ENCODE data around the gene TMEM170B.
"Not testable (repeated sequence)": the region's sequence is repeated elsewhere in the genome, so short reads cannot be mapped to it uniquely, and the experiment has no call there.

TMEM170B gene

DNA sequence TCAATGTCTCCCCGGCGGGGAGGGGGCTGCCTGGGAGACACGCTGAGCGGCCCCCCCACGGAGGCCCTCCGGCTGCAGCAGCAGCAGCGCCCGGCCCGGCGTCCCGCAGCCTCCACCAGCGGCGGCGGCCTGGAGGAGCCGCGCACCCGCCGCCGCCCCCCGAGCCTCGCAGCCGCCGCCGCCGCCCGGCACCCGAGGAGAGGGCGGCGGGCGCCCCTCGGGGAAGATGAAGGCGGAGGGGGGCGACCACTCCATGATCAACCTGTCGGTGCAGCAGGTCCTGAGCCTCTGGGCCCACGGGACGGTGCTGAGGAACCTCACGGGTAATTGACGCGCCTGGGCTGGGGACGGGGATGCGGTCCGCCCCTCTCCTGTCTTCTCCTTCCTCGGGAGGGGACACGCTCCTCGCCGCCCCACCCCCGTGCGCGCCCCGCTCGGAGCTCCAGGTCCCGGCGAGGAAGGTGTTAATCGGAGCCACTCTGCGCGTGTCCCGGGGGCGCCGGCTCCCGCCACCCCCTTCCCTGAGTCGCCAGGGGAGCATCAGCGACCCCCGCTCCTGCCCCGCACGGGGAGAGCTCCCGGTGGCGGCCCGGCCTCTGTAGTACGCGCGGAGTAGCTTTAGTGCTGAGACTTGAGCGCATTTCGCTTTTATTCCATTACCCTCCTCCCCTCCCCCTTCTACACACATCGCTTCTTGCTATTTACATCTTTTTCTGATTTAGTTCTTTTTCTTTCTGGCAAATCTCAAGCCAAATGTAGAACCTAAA, 686 bp downstream of the TMEM170B start:
- no peak for DNase-seq (ENCODE audit: low spot score in 2 of 2)
- peak; percentile 30 for ATAC-seq (replicated peaks; ENCODE audit: extremely low read depth, poor library complexity, severe bottlenecking)
- peak overlapping the region; percentile 82 for H3K4me3 Mint-ChIP-seq
- H3K27me3 Mint-ChIP-seq, result peaks cover 18% of the 10 kb centered on the region
- peaks cover 5% of the 10 kb centered on the region for H3K36me3 Mint-ChIP-seq (ENCODE audit: insufficient read depth)
- H3K9me3 Mint-ChIP-seq, result no peaks in the 10 kb centered on the region
- H3K27ac Mint-ChIP-seq (ENCODE audit: low read depth), result no peak overlapping the region
- peaks cover 6% of the 10 kb centered on the region for H3K4me1 Mint-ChIP-seq

DNA sequence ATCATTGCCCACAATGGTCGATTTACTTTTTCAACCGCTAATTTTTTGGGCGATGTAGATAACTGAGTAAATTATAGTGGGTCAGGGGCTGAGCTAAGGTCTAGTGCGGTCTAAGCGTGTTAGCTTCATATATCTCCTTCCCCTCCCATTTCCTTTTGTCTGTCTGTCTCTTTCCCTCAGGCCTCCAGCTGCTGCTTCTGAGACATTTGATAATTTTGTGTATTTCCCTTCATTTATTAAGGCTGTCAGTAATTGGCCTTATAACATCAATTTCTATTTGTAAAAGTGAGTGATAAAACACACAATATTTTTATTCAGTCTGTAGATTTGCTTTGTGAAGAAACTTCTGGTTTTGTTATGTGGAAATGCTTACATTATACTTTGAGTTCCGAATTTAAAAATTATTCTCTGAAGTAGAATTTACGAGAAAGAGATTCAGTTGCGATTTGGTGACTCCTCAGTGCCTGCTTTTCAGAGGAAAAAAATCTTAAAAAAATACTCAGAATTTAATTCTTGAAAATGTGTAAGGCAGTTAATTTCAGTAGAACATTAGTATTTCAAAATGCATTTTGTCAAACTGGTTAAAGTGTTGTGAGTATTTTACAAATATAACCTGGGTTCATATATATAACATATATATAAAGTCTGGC, 1.4 kb downstream of the TMEM170B start:
- H3K27ac Mint-ChIP-seq (ENCODE audit: low read depth), result no peak overlapping the region

DNA sequence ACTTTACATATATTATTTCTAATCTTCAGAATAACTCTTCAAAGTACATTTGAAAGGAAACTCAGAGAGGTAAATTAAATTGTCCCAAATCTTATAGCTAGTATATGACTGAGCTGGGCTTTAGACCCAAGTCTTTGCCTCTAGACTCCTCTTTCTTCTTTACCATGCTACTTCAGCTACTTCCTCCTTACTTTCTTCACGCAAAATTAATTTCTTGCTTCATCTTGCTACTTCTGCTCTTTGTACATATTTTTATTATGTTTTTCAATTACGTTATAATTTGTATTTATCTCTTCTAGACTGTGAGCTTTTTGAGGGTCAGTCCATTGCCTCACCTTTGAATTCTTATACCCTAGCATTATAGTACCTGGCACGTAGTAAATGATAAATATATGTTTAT, 5.3 kb downstream of the TMEM170B start:
- no peaks in the 10 kb centered on the region for H3K36me3 Mint-ChIP-seq (ENCODE audit: insufficient read depth)
- no peak for ATAC-seq (replicated peaks; ENCODE audit: extremely low read depth, poor library complexity, severe bottlenecking)
- no peak for DNase-seq (ENCODE audit: low spot score in 2 of 2)
- no peaks in the 10 kb centered on the region for H3K9me3 Mint-ChIP-seq
- no peak overlapping the region for H3K4me3 Mint-ChIP-seq
- no peaks in the 10 kb centered on the region for H3K27me3 Mint-ChIP-seq
- H3K27ac Mint-ChIP-seq (ENCODE audit: low read depth), result no peak overlapping the region
- H3K4me1 Mint-ChIP-seq, result no peaks in the 10 kb centered on the region

More for the DNA sequence above, 1.4 kb downstream of the TMEM170B start:
- DNase-seq (ENCODE audit: low spot score in 2 of 2) (no peak), ATAC-seq (replicated peaks; ENCODE audit: extremely low read depth, poor library complexity, severe bottlenecking) (no peak)
- no peaks in the 10 kb centered on the region for H3K9me3 Mint-ChIP-seq
- peak overlapping the region; percentile 82 for H3K4me3 Mint-ChIP-seq
- peaks cover 5% of the 10 kb centered on the region for H3K36me3 Mint-ChIP-seq (ENCODE audit: insufficient read depth)
- H3K27me3 Mint-ChIP-seq, result peaks cover 13% of the 10 kb centered on the region
- H3K4me1 Mint-ChIP-seq, result peaks cover 6% of the 10 kb centered on the region

DNA sequence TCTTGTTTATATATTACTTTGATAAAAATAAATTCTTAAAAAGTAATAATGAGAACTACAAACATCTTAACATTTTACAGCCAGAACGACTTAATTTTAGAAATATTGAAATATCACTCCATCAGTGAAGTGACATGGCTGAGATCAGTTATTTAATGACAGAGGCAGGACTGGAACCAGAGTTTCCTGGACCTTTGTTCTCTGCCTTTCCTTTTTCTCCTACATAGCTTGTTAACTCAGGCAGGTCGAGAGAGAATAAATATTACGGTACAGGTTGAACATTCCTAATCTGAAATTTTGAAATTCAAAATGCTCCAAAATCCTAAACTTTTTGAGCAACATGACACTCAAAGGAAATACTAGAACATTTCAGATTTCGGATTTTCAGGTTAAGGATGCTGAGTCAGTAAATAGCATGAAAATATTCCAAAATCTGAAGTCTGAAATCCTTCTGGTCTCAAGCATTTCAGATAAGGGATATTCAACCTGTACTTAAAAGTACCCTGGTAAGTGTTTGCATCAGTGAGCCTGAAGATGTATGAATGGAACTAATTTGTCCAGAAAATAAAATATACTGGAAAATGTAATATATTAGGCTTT, 6.5 kb downstream of the TMEM170B start:
- Mint-ChIP-seq H3K27ac (ENCODE audit: low read depth) (no peak overlapping the region), H3K36me3 (ENCODE audit: insufficient read depth) (no peaks in the 10 kb centered on the region), H3K9me3 (no peaks in the 10 kb centered on the region), H3K4me1 (no peaks in the 10 kb centered on the region), H3K27me3 (no peaks in the 10 kb centered on the region), H3K4me3 (no peak overlapping the region)
- no peak for ATAC-seq (replicated peaks; ENCODE audit: extremely low read depth, poor library complexity, severe bottlenecking)
- no peak for DNase-seq (ENCODE audit: low spot score in 2 of 2)

DNA sequence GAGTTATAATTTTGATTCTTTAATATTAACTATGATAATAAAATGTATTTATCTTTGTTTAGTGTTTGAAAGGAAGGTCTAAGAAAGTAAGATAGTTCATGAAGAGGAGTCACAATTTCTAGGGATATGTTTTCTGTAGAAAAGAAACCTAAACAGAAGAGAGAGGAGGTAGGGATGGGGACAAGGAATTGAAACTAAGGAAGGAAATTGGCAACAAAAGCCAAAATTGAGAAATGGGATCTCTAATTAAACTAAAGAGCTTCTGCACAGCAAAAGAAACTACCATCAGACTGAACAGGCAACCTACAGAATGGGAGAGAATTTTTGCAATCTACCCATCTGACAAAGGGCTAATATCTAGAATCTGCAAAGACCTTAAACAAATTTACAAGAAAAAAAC, 10.3 kb downstream of the TMEM170B start:
- not testable (repeated sequence) for ATAC-seq (replicated peaks; ENCODE audit: extremely low read depth, poor library complexity, severe bottlenecking); H3K4me1 Mint-ChIP-seq; H3K9me3 Mint-ChIP-seq; DNase-seq (ENCODE audit: low spot score in 2 of 2); H3K27ac Mint-ChIP-seq (ENCODE audit: low read depth); H3K4me3 Mint-ChIP-seq; H3K27me3 Mint-ChIP-seq; H3K36me3 Mint-ChIP-seq (ENCODE audit: insufficient read depth)

DNA sequence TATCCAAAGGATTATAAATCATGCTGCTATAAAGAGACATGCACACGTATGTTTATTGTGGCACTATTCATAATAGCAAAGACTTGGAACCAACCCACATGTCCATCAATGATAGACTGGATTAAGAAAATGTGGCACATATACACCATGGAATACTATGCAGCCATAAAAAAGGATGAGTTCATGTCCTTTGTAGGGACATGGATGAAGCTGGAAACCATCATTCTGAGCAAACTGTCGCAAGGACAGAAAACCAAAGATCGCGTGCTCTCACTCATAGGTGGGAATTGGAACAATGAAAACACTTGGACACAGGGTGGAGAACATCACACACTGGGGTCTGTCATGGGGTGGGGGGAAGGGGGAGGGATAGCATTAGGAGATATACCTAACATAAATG, 11.0 kb downstream of the TMEM170B start:
- H3K27ac Mint-ChIP-seq (ENCODE audit: low read depth); H3K27me3 Mint-ChIP-seq: not testable (repeated sequence)

DNA sequence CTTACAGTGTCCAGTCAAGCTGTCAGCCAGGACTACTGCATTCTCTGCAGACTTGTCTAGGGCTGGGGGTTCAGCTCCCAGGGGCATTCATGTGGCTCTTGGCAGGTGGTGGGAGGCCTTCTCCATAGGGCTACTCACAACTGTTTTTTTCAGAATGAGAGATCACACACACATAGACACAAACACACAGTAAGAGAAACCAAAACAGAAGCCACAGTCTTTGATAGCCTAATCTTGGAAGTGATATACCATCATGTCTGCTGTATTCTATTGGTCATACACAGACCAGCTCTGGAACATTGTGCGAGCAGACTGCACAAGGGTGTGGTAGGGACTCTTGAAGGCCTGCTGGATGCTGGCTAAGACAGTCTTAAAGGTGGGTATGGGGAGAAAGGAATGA, 13.5 kb downstream of the TMEM170B start:
- Mint-ChIP-seq H3K4me3 (no peak overlapping the region), H3K9me3 (no peaks in the 10 kb centered on the region), H3K4me1 (peaks cover 5% of the 10 kb centered on the region), H3K36me3 (ENCODE audit: insufficient read depth) (no peaks in the 10 kb centered on the region), H3K27me3 (no peaks in the 10 kb centered on the region), H3K27ac (ENCODE audit: low read depth) (no peak overlapping the region)
- DNase-seq (ENCODE audit: low spot score in 2 of 2), result no peak
- ATAC-seq (replicated peaks; ENCODE audit: extremely low read depth, poor library complexity, severe bottlenecking), result no peak

More for the DNA sequence above, 11.0 kb downstream of the TMEM170B start:
- not testable (repeated sequence) for H3K9me3 Mint-ChIP-seq; DNase-seq (ENCODE audit: low spot score in 2 of 2); H3K36me3 Mint-ChIP-seq (ENCODE audit: insufficient read depth); ATAC-seq (replicated peaks; ENCODE audit: extremely low read depth, poor library complexity, severe bottlenecking); H3K4me3 Mint-ChIP-seq; H3K4me1 Mint-ChIP-seq

DNA sequence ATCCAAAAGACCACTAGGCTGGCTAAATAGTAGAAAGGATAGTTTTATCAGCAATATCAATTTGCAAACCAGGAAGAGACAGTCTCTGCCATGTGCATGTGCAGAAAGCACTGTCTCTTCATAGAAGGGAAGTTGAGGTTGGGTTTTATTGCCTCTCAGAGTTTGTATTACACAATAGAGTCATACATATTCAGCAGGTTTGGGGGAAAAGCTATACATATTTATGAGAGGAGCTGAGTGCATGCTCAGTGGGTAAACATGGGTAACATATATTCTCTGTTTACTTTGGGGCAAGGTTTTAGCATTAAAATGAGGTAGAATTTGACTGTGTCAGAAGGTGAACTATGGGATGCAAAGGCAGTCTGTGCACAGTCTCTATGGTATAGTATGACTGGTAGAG, 14.9 kb downstream of the TMEM170B start:
- H3K4me1 Mint-ChIP-seq, result peaks cover 5% of the 10 kb centered on the region
- no peak overlapping the region for H3K4me3 Mint-ChIP-seq
- no peak overlapping the region for H3K27ac Mint-ChIP-seq (ENCODE audit: low read depth)
- ATAC-seq (replicated peaks; ENCODE audit: extremely low read depth, poor library complexity, severe bottlenecking) (no peak), DNase-seq (ENCODE audit: low spot score in 2 of 2) (no peak)
- H3K36me3 Mint-ChIP-seq (ENCODE audit: insufficient read depth), result no peaks in the 10 kb centered on the region
- no peaks in the 10 kb centered on the region for H3K27me3 Mint-ChIP-seq
- H3K9me3 Mint-ChIP-seq, result no peaks in the 10 kb centered on the region

DNA sequence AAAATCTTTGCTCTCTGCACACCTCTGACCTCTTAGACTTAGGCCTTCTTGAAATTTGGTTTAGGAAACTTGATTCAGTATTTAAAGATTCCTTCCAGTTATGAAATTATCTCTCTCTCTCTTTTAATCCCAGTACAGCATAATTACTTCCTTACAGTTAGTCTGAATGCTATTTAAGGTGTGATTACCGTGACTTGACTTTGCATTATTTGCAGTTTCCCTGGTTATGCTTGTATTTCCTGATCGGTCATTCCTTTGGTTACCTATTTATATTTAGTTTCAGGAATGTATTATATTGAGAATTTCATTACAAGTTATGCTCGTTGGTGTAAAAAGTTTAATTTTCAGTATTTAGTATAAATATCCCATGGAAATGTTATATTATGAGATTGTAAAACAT, 16.3 kb downstream of the TMEM170B start:
- DNase-seq (ENCODE audit: low spot score in 2 of 2) (no peak), ATAC-seq (replicated peaks; ENCODE audit: extremely low read depth, poor library complexity, severe bottlenecking) (no peak)
- peaks cover 5% of the 10 kb centered on the region for H3K4me1 Mint-ChIP-seq
- H3K4me3 Mint-ChIP-seq, result no peak overlapping the region
- H3K36me3 Mint-ChIP-seq (ENCODE audit: insufficient read depth), result peaks cover 1% of the 10 kb centered on the region
- no peak overlapping the region for H3K27ac Mint-ChIP-seq (ENCODE audit: low read depth)
- no peaks in the 10 kb centered on the region for H3K9me3 Mint-ChIP-seq
- no peaks in the 10 kb centered on the region for H3K27me3 Mint-ChIP-seq

DNA sequence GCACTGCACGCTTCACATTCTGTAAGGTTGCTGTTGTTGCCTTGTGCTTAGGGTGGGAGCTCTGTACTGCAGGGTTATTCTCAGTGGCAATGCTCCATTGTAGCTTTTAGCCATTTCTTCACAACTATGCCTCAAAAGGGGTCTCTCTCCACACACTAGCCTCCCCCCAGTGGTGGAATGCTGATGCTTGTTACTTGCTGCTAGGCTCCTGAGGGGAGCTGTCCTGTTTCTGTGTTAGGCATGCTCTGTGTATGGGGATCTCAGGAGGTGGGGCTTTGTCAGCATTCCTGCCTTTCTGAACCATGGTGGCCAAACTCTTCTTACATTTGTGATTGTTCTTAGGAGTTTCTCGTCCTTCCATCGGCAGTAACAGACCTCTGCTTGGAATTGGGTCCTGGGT, 18.8 kb downstream of the TMEM170B start:
- H3K36me3 Mint-ChIP-seq (ENCODE audit: insufficient read depth), result peaks cover 1% of the 10 kb centered on the region
- H3K9me3 Mint-ChIP-seq, result no peaks in the 10 kb centered on the region
- peaks cover 5% of the 10 kb centered on the region for H3K4me1 Mint-ChIP-seq
- ATAC-seq (replicated peaks; ENCODE audit: extremely low read depth, poor library complexity, severe bottlenecking) (no peak), DNase-seq (ENCODE audit: low spot score in 2 of 2) (no peak)
- no peak overlapping the region for H3K4me3 Mint-ChIP-seq
- no peak overlapping the region for H3K27ac Mint-ChIP-seq (ENCODE audit: low read depth)
- no peaks in the 10 kb centered on the region for H3K27me3 Mint-ChIP-seq

DNA sequence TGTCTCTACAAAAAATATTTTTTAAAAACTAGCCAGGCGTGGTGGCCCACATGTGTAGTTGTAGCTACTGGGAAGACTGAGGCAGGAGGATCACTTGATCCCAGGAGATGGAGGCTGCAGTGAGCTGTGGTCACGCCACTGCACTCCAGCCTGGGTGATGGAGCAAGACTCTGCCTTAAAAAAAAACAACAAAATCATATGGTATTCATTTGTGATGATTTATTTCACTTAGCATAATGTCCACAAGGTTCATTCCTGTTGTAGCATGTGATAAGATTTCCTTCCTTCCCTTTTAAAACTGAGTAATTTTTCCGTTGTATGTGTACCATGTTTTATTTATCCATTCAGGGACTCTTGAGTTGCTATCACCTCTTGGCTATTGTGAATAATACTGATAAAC, 26.2 kb downstream of the TMEM170B start:
- Mint-ChIP-seq H3K27me3 (no peaks in the 10 kb centered on the region), H3K4me1 (no peaks in the 10 kb centered on the region), H3K4me3 (no peak overlapping the region), H3K27ac (ENCODE audit: low read depth) (no peak overlapping the region), H3K36me3 (ENCODE audit: insufficient read depth) (peaks cover 4% of the 10 kb centered on the region), H3K9me3 (no peaks in the 10 kb centered on the region)
- DNase-seq (ENCODE audit: low spot score in 2 of 2) (no peak), ATAC-seq (replicated peaks; ENCODE audit: extremely low read depth, poor library complexity, severe bottlenecking) (no peak)

DNA sequence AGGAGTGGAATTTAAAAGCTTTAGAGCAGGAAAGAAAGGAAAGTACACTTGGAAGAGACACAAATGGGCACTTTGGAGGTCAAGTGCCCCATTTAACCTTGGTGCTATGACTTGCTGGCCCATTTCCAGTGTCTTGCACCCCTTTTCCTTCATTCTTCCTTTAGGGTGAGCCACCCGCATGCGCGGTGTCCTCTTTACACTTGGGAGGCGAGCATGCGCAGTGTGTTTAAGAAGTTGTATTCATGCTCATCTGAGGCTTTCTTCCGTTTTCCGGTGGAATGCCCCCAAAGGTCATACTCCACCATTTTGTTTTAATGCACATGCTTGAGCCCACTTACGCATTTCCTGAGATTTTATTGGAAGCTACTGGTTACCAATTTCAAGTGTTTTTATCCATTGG, 29.1 kb downstream of the TMEM170B start:
- Mint-ChIP-seq H3K27ac (ENCODE audit: low read depth) (no peak overlapping the region), H3K4me3 (no peak overlapping the region), H3K4me1 (no peaks in the 10 kb centered on the region), H3K27me3 (no peaks in the 10 kb centered on the region), H3K36me3 (ENCODE audit: insufficient read depth) (peaks cover 4% of the 10 kb centered on the region), H3K9me3 (no peaks in the 10 kb centered on the region)
- ATAC-seq (replicated peaks; ENCODE audit: extremely low read depth, poor library complexity, severe bottlenecking) (no peak), DNase-seq (ENCODE audit: low spot score in 2 of 2) (no peak)

DNA sequence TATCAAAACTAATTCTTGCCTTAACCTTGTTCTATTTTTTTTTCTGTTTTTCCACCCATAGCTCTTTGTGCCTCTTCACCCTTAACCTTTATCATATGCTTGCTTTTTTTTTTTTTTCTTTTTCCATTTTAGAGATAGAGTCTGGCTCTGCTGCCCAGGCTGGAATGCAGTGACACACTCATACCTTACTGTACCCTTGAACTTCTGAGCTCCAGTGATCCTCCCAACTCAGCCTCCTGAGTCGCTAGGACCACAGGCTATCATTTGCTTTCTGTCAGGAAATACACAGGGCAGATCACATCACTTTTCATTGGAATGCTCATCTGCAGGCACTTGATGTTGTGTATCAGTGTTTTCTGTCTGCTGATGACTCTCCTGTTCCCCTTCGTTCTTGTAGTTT, 33.5 kb downstream of the TMEM170B start:
- Mint-ChIP-seq H3K4me1 (no peaks in the 10 kb centered on the region), H3K9me3 (no peaks in the 10 kb centered on the region), H3K27me3 (no peaks in the 10 kb centered on the region), H3K27ac (ENCODE audit: low read depth) (no peak overlapping the region), H3K36me3 (ENCODE audit: insufficient read depth) (peaks cover 2% of the 10 kb centered on the region), H3K4me3 (no peak overlapping the region)
- ATAC-seq (replicated peaks; ENCODE audit: extremely low read depth, poor library complexity, severe bottlenecking) (no peak), DNase-seq (ENCODE audit: low spot score in 2 of 2) (no peak)

Data from central memory CD8-positive, alpha-beta T cell (primary cell).